Neural progenitor cell (in vitro differentiated cells): ENCODE measurements around the gene CIDEC.
"Not testable (repeated sequence)": the region's sequence is repeated elsewhere in the genome, so short reads cannot be mapped to it uniquely, and the experiment has no call there.

Source experiments
- CTCF ChIP-seq: fragments of 200-600 bp; sonication (generic); IDR thresholded peaks from 2 replicates; pipeline ENCODE4 v1.5.1; 2017; ENCODE audit warnings: antibody characterized with exemption, mild to moderate bottlenecking
- EZH2 ChIP-seq: fragments of 200-600 bp; sonication (generic); IDR thresholded peaks from 2 replicates; pipeline ENCODE4 v1.6.1; 2017; ENCODE audit warnings: antibody characterized with exemption, mild to moderate bottlenecking, moderate library complexity

GRCh38 chr3:9896755-9897407 is 16.8 kb upstream of the CIDEC start:
- TF ChIP-seq EZH2, CTCF: not testable (repeated sequence)
